DMS 273 (cell line): ENCODE measurements around the gene S100B.
"Not testable (repeated sequence)": the region's sequence is repeated elsewhere in the genome, so short reads cannot be mapped to it uniquely, and the experiment has no call there.

Source experiments
- DNase-seq: peaks from one replicate; lab custom pipeline; 2025; ENCODE audit not compliant: unreplicated experiment; lab: John Stamatoyannopoulos, UW

Gene S100B

GRCh38 chr21:46604975-46605766 lies at the start of gene S100B:
Gene S100B, minus strand, starts transcription at chr21:46605082. Its CDS starts 2,667 bp downstream, at chr21:46602415.
- peak; percentile 12 for DNase-seq

GRCh38 chr21:46651121-46651520 lies 46.2 kb upstream of the S100B start:
- DNase-seq, result no peak

- no peak for DNase-seq
Measured at GRCh38 chr21:46650476-46651098, 45.7 kb upstream of the S100B start.

- DNase-seq, result no peak
Measured at GRCh38 chr21:46649356-46649755, 44.5 kb upstream of the S100B start.

GRCh38 chr21:46648539-46648938 lies 43.7 kb upstream of the S100B start:
- no peak for DNase-seq

- DNase-seq, result no peak
Measured at GRCh38 chr21:46646541-46647154, 41.8 kb upstream of the S100B start.

GRCh38 chr21:46645840-46646239 lies 41.0 kb upstream of the S100B start:
- no peak for DNase-seq

GRCh38 chr21:46643379-46644177 lies 38.7 kb upstream of the S100B start:
- DNase-seq, result no peak

- no peak for DNase-seq
Measured at GRCh38 chr21:46641656-46642055, 36.8 kb upstream of the S100B start.

GRCh38 chr21:46639489-46640386 lies 34.9 kb upstream of the S100B start:
- peak; percentile 21 for DNase-seq

- DNase-seq, result no peak
Measured at GRCh38 chr21:46637952-46638746, 33.3 kb upstream of the S100B start.

GRCh38 chr21:46636550-46637285 lies 31.8 kb upstream of the S100B start:
- DNase-seq, result no peak

GRCh38 chr21:46636181-46636512 lies 31.3 kb upstream of the S100B start:
- no peak for DNase-seq

- peak; percentile 98 for DNase-seq
Measured at GRCh38 chr21:46635324-46636180, 30.7 kb upstream of the S100B start, which contains the start of gene PRMT2. Gene PRMT2, plus strand, starts transcription at chr21:46635674. Its CDS starts 1,278 bp downstream, at chr21:46636952.

- DNase-seq, result peak; percentile 89
Measured at GRCh38 chr21:46634966-46635323, 30.1 kb upstream of the S100B start.

GRCh38 chr21:46634427-46634826 lies 29.5 kb upstream of the S100B start:
- peak; percentile 42 for DNase-seq

GRCh38 chr21:46633566-46633965 lies 28.7 kb upstream of the S100B start:
- no peak for DNase-seq

GRCh38 chr21:46630915-46631314 lies 26.0 kb upstream of the S100B start:
- not testable (repeated sequence) for DNase-seq
